DOHH2 (cell line): ENCODE measurements around the gene INHBC.
"Not testable (repeated sequence)": the region's sequence is repeated elsewhere in the genome, so short reads cannot be mapped to it uniquely, and the experiment has no call there.

ENCODE experiments used
- CTCF ChIP-seq: fragments of 200-600 bp; sonication (generic); IDR thresholded peaks from one replicate; pipeline ENCODE4 v1.5.1; 2014; ENCODE audit warnings: antibody characterized with exemption, mild to moderate bottlenecking, low read depth, low read length; ENCODE audit not compliant: poor library complexity, severe bottlenecking
- EZH2phosphoT487 ChIP-seq: fragments of 200-600 bp; sonication (generic); IDR thresholded peaks from 2 replicates; pipeline ENCODE4 v1.6.1; 2017; ENCODE audit warnings: borderline replicate concordance, mild to moderate bottlenecking, antibody characterized with exemption, low read length, moderate library complexity, mixed read lengths

GRCh38 chr12:57495051-57495701 lies 60.6 kb downstream of the INHBC start:
- TF ChIP-seq CTCF, EZH2phosphoT487: not testable (repeated sequence)
